RWPE1 (cell line): ENCODE results near the gene SNX33.

ENCODE experiments used
- CTCF ChIA-PET: fragments of 350-600 bp; sonication (Branson Sonifier 250); formaldehyde crosslinking; extraction: SDS; loops from one replicate; lab custom pipeline; 2021; lab: Yijun Ruan, JAX
- POLR2A ChIA-PET: fragments of 400-600 bp; formaldehyde crosslinking; extraction: SDS; loops from one replicate; lab custom pipeline; 2020; ENCODE audit warnings: antibody characterized with exemption; ENCODE audit not compliant: low non-redundant PET; lab: Yijun Ruan, JAX
- DNase-seq: peaks from one replicate; pipeline ENCODE4 v3.0.0; 2012; ENCODE audit warnings: low spot score
- H3K27ac ChIP-seq: fragments of 450-650 bp; 2 replicates; pipeline ENCODE4 v1.5.1; 2017
- TF ChIP-seq, protein P1 (sequence below): fragments of 450-650 bp; conservative IDR thresholded peaks from 2 replicates; pipeline ENCODE4 v1.5.1; 2017; ENCODE audit warnings: low read depth, mild to moderate bottlenecking

The SNX33 gene

DNA sequence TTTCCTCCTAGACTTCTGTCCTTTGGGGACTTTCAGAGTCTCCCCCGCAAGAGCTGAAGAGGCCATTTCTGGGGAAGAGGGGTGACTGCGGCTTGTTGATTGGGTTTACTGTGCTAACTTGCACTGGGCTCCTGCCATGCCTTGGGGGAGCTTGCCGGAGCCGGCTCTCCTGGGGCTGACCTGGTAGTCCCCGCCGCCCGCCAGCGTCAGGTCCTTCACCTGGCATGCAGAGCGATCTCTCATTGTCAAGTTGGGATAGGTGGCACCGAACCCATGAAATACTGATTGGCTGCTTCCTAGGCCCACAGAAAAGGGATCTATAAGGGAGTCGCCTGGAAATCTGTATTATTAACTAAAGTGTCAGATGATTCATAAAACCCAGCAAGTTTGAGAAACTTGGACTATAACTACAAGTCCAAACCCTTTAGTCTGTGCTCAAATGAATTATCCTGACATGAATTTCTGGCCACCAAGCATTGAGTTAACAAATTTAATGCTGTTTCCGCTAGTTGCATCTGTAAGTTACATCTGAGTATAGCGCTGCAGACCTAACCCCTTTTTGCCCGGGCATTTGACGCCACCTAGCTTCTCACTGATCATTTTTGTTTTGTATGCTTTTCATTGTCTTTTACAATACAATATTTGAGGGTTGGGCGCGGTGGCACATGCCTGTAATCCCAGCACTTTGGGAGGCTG lies 7.1 kb upstream of the SNX33 start:
- DNase-seq, result no peak
- CTCF ChIA-PET, result interaction anchor here (0.6 to 3.6 kb wide), 3 partner anchors 43 to 287 kb away, joined by 3 to 18 read pairs (median 3); no protein-coding TSS in a partner anchor
- H3K27ac ChIP-seq, result peak overlapping the region; percentile 98
- POLR2A ChIA-PET, result interaction anchor here (0.6 to 1.8 kb wide), 8 partner anchors 15 to 272 kb away, joined by 3 to 13 read pairs (median 6); partner anchors contain the start of genes MAN2C1, PTPN9 and SNUPN
- TF ChIP-seq, protein P1, sequence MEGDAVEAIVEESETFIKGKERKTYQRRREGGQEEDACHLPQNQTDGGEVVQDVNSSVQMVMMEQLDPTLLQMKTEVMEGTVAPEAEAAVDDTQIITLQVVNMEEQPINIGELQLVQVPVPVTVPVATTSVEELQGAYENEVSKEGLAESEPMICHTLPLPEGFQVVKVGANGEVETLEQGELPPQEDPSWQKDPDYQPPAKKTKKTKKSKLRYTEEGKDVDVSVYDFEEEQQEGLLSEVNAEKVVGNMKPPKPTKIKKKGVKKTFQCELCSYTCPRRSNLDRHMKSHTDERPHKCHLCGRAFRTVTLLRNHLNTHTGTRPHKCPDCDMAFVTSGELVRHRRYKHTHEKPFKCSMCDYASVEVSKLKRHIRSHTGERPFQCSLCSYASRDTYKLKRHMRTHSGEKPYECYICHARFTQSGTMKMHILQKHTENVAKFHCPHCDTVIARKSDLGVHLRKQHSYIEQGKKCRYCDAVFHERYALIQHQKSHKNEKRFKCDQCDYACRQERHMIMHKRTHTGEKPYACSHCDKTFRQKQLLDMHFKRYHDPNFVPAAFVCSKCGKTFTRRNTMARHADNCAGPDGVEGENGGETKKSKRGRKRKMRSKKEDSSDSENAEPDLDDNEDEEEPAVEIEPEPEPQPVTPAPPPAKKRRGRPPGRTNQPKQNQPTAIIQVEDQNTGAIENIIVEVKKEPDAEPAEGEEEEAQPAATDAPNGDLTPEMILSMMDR, result peak; percentile 65

DNA sequence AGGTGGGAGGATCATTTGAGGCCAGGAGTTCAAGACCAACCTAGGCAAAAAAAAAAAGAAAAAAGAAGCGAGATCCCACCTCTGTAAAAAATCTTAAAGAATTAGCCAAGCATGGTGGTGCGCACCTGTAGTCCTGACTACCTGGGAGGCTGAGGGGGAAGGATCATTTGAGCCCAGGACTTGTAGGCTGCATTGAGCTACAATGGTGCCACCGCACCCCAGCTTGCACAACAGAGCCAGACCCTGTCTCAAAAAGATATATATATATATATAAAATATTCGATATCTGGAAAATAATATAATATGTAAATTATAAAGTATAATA lies 6.6 kb upstream of the SNX33 start:
- no peak for DNase-seq
- POLR2A ChIA-PET, result interaction anchor here (1.8 kb wide), 1 partner anchor 27 kb away, joined by 7 read pairs; no protein-coding TSS in a partner anchor
- CTCF ChIA-PET, result interaction anchor here (0.6 to 3.6 kb wide), 3 partner anchors 43 to 274 kb away, joined by 3 to 18 read pairs (median 6); no protein-coding TSS in a partner anchor
- TF ChIP-seq, protein P1, result no peak
- H3K27ac ChIP-seq, result peak overlapping the region; percentile 98

DNA sequence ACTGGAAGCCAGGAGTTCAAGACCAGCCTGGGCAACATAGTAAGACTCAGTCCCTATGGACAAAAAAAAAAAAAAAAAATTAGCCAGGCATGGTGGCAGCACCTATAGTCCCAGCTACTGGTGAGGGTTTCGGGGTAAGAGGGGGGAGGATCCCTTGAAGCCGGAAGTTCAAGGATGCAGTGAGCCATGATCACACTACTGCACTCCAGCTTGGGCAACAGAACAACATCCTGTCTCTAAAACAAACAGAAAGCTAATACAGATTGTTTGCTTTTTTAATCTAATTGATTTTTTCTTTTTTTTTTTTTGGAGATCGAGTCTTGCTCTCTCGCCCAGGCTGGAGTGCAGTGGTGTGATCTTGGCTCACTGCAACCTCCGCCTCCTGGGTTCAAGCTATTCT lies 6.1 kb upstream of the SNX33 start:
- DNase-seq, result no peak
- ChIA-PET POLR2A (interaction anchor here (0.7 kb wide), 1 partner anchor 110 kb away, joined by 7 read pairs; no protein-coding TSS in a partner anchor), CTCF (interaction anchor here (0.6 to 3.6 kb wide), 2 partner anchors 42 to 97 kb away, joined by 6 to 18 read pairs; no protein-coding TSS in a partner anchor)
- peak overlapping the region; percentile 98 for H3K27ac ChIP-seq
- TF ChIP-seq, protein P1, result no peak

DNA sequence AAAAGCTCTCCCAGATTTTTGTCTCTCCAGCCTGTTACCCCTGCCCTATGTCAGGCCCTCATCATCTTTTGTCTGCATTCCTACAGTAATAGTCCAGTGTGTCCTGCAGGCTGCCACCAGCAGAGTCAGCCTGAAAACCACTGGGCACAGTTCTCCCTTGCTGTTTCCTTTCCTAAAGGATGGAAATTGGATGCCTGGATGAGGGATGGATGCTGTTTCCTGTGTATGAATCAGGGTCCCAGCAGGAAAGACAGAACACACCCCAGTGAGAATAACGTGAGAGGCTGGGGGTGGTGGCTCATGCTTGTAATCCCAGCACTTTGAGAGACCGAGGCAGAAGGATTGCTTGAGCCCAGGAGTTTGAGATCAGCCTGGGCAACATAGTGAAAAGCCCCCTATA lies 3.3 kb upstream of the SNX33 start:
- CTCF ChIA-PET, result no interaction called here

DNA sequence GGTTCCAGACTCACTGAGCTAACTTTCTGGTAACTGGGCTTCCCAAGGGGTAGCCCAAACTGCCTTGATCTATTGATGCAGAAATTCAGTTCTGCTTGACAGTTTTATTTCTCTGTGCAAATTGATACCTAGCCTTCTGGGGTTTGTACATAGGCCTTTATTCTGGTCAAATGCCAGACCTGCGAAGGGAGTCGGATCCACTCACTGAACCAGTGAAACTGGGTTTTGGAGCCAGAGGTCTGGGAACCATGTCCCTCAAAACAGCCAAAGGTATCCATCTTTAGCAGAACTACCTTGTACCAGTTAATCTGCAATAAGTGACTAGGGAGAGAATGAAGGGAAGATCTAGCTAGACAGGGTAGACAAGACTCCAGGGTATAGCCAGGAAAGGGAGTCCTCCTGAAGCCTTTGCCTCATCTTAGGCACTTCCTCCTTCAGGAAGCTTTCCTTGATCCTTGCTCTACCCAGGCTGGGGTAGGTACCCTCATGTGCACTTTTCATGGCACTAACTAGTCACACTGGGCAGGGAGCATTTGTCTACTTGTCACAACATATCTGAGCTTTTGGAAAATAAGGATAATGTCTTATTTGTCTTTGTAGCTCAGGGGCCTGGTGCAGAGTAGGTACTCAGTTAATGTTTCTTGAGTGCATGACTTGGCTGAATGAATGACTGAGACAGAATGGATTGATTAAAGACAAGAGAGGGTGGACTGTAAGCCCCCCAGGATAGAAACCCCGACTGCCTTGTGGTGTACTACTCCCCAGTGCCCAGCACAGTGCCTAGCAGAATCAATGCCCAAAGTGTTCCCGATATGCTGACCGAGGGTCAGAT lies 1.4 kb upstream of the SNX33 start:
- peak overlapping the region; percentile 98 for H3K27ac ChIP-seq
- CTCF ChIA-PET, result interaction anchor here (1.0 to 1.3 kb wide), 3 partner anchors 8 to 38 kb away, joined by 3 to 11 read pairs (median 4); no protein-coding TSS in a partner anchor
- POLR2A ChIA-PET, result no interaction called here
- DNase-seq, result no peak
- TF ChIP-seq, protein P1, result no peak

More for the DNA sequence above, 3.3 kb upstream of the SNX33 start:
- TF ChIP-seq, protein P1, result no peak
- no peak for DNase-seq
- POLR2A ChIA-PET, result no interaction called here
- peak overlapping the region; percentile 27; the same call in 1 of the 2 replicates for H3K27ac ChIP-seq

DNA sequence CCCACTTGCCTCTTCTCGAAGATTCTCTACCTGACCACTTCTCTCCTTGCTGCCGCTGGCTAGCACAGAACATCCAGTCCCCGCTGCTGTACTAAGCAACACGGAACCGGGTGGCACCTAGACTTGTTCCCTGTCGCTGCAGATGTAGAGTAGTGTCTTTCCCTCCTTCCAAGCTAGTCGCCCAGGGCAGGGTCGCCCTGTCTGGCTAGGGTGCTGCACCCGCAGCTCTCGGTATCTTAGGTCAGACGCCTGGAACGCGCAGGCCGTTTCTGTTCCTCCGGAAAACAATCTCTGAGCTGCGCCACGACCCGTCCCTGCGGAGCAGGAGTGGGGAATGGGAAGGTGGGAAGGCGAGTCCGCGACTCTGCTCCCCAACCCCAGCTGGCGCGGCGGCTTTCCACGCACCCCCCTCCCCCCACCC lies 758 bp upstream of the SNX33 start:
- POLR2A ChIA-PET, result interaction anchor here (0.6 to 1.4 kb wide), 5 partner anchors 8 to 279 kb away, joined by 3 to 8 read pairs (median 3); a partner anchor contains a TSS
- CTCF ChIA-PET, result interaction anchor here (0.6 to 1.4 kb wide), 8 partner anchors 9 to 46 kb away, joined by 3 to 11 read pairs (median 4); partner anchors contain the start of gene SNUPN
- DNase-seq, result no peak

More for the DNA sequence above, 758 bp upstream of the SNX33 start:
- TF ChIP-seq, protein P1, result no peak
- H3K27ac ChIP-seq, result peak overlapping the region; percentile 98
